ENCODE data around the gene CBX1.

Gene CBX1

GRCh38 chr17:48055531-48056245, 45.6 kb downstream of the CBX1 start:
- H3K9me3 ChIP-seq (ENCODE audit: insufficient read depth, low read depth, low read length): no peaks in the 10 kb centered on the region
- peak overlapping the region; percentile 82 for H3K4me3 ChIP-seq (ENCODE audit: low read length)
- peak overlapping the region; percentile 97 for H3K9ac ChIP-seq (ENCODE audit: low read depth, low read length)
- no peaks in the 10 kb centered on the region for H3K27me3 ChIP-seq (ENCODE audit: insufficient read depth, low read length)
- H3K36me3 ChIP-seq (ENCODE audit: insufficient read depth, low read depth, low read length): peaks cover 70% of the 10 kb centered on the region
- peaks cover 51% of the 10 kb centered on the region for H3K4me1 ChIP-seq (ENCODE audit: insufficient read depth, low read length)
- peak overlapping the region; percentile 95 for H3K27ac ChIP-seq (ENCODE audit: low read length)

- Histone ChIP-seq H3K4me3 (ENCODE audit: low read length) (peak overlapping the region; percentile 82), H3K27ac (ENCODE audit: low read length) (peak overlapping the region; percentile 62), H3K9me3 (ENCODE audit: insufficient read depth, low read depth, low read length) (no peaks in the 10 kb centered on the region), H3K27me3 (ENCODE audit: insufficient read depth, low read length) (no peaks in the 10 kb centered on the region), H3K4me1 (ENCODE audit: insufficient read depth, low read length) (peaks cover 59% of the 10 kb centered on the region), H3K36me3 (ENCODE audit: insufficient read depth, low read depth, low read length) (peaks cover 64% of the 10 kb centered on the region), H3K9ac (ENCODE audit: low read depth, low read length) (peak overlapping the region; percentile 97; the same call in 1 of the 2 replicates)
Observed at GRCh38 chr17:48054238-48055185, 46.8 kb downstream of the CBX1 start.

GRCh38 chr17:48053758-48054237, 47.5 kb downstream of the CBX1 start:
- Histone ChIP-seq H3K36me3 (ENCODE audit: insufficient read depth, low read depth, low read length) (peaks cover 57% of the 10 kb centered on the region), H3K9me3 (ENCODE audit: insufficient read depth, low read depth, low read length) (no peaks in the 10 kb centered on the region), H3K4me3 (ENCODE audit: low read length) (peak overlapping the region; percentile 55; the same call in 1 of the 2 replicates), H3K4me1 (ENCODE audit: insufficient read depth, low read length) (peaks cover 59% of the 10 kb centered on the region), H3K9ac (ENCODE audit: low read depth, low read length) (peak overlapping the region; percentile 62; the same call in 1 of the 2 replicates), H3K27me3 (ENCODE audit: insufficient read depth, low read length) (no peaks in the 10 kb centered on the region), H3K27ac (ENCODE audit: low read length) (peak overlapping the region; percentile 38)

- H3K36me3 ChIP-seq (ENCODE audit: insufficient read depth, low read depth, low read length): peaks cover 50% of the 10 kb centered on the region
- peaks cover 59% of the 10 kb centered on the region for H3K4me1 ChIP-seq (ENCODE audit: insufficient read depth, low read length)
- H3K27ac ChIP-seq (ENCODE audit: low read length): peak overlapping the region; percentile 38
- peak overlapping the region; percentile 55; the same call in 1 of the 2 replicates for H3K4me3 ChIP-seq (ENCODE audit: low read length)
- peak overlapping the region; percentile 62; the same call in 1 of the 2 replicates for H3K9ac ChIP-seq (ENCODE audit: low read depth, low read length)
- no peaks in the 10 kb centered on the region for H3K27me3 ChIP-seq (ENCODE audit: insufficient read depth, low read length)
- H3K9me3 ChIP-seq (ENCODE audit: insufficient read depth, low read depth, low read length): no peaks in the 10 kb centered on the region
Observed at GRCh38 chr17:48052956-48053757, 48.1 kb downstream of the CBX1 start.

GRCh38 chr17:48051706-48052486, 49.4 kb downstream of the CBX1 start:
- Histone ChIP-seq H3K9me3 (ENCODE audit: insufficient read depth, low read depth, low read length) (no peaks in the 10 kb centered on the region), H3K4me1 (ENCODE audit: insufficient read depth, low read length) (peaks cover 57% of the 10 kb centered on the region), H3K9ac (ENCODE audit: low read depth, low read length) (peak overlapping the region; percentile 23; the same call in 1 of the 2 replicates), H3K27ac (ENCODE audit: low read length) (no peak overlapping the region), H3K36me3 (ENCODE audit: insufficient read depth, low read depth, low read length) (peaks cover 38% of the 10 kb centered on the region), H3K27me3 (ENCODE audit: insufficient read depth, low read length) (no peaks in the 10 kb centered on the region), H3K4me3 (ENCODE audit: low read length) (peak overlapping the region; percentile 55; the same call in 1 of the 2 replicates)

- Histone ChIP-seq H3K27me3 (ENCODE audit: insufficient read depth, low read length) (no peaks in the 10 kb centered on the region), H3K4me1 (ENCODE audit: insufficient read depth, low read length) (peaks cover 56% of the 10 kb centered on the region), H3K27ac (ENCODE audit: low read length) (no peak overlapping the region), H3K4me3 (ENCODE audit: low read length) (peak overlapping the region; percentile 55; the same call in 1 of the 2 replicates), H3K9me3 (ENCODE audit: insufficient read depth, low read depth, low read length) (no peaks in the 10 kb centered on the region), H3K9ac (ENCODE audit: low read depth, low read length) (no peak overlapping the region), H3K36me3 (ENCODE audit: insufficient read depth, low read depth, low read length) (peaks cover 31% of the 10 kb centered on the region)
Observed at GRCh38 chr17:48051283-48051682, 50.0 kb downstream of the CBX1 start.

GRCh38 chr17:48048384-48049126, 52.7 kb downstream of the CBX1 start:
- Histone ChIP-seq H3K27me3 (ENCODE audit: insufficient read depth, low read length) (no peaks in the 10 kb centered on the region), H3K36me3 (ENCODE audit: insufficient read depth, low read depth, low read length) (peaks cover 30% of the 10 kb centered on the region), H3K4me1 (ENCODE audit: insufficient read depth, low read length) (peaks cover 42% of the 10 kb centered on the region), H3K9ac (ENCODE audit: low read depth, low read length) (peak overlapping the region; percentile 95; the same call in 1 of the 2 replicates), H3K27ac (ENCODE audit: low read length) (peak overlapping the region; percentile 52), H3K9me3 (ENCODE audit: insufficient read depth, low read depth, low read length) (no peaks in the 10 kb centered on the region), H3K4me3 (ENCODE audit: low read length) (peak overlapping the region; percentile 99)

- Histone ChIP-seq H3K4me1 (ENCODE audit: insufficient read depth, low read length) (peaks cover 35% of the 10 kb centered on the region), H3K27ac (ENCODE audit: low read length) (peak within 1 kb of the TSS; percentile 59), H3K36me3 (ENCODE audit: insufficient read depth, low read depth, low read length) (peaks cover 26% of the 10 kb centered on the region), H3K9me3 (ENCODE audit: insufficient read depth, low read depth, low read length) (no peaks in the 10 kb centered on the region), H3K9ac (ENCODE audit: low read depth, low read length) (peak within 1 kb of the TSS; percentile 95), H3K4me3 (ENCODE audit: low read length) (peak within 1 kb of the TSS; percentile 99), H3K27me3 (ENCODE audit: insufficient read depth, low read length) (no peaks in the 10 kb centered on the region)
Observed at GRCh38 chr17:48047741-48048383, 53.4 kb downstream of the CBX1 start, which contains the start of gene NFE2L1. Gene NFE2L1 (plus strand): TSS chr17:48048359. CDS start chr17:48051119, 2,760 bp downstream.

- Histone ChIP-seq H3K36me3 (ENCODE audit: insufficient read depth, low read depth, low read length) (peaks cover 20% of the 10 kb centered on the region), H3K9me3 (ENCODE audit: insufficient read depth, low read depth, low read length) (no peaks in the 10 kb centered on the region), H3K4me3 (ENCODE audit: low read length) (peak overlapping the region; percentile 86), H3K4me1 (ENCODE audit: insufficient read depth, low read length) (peaks cover 29% of the 10 kb centered on the region), H3K27ac (ENCODE audit: low read length) (peak overlapping the region; percentile 59), H3K9ac (ENCODE audit: low read depth, low read length) (peak overlapping the region; percentile 91), H3K27me3 (ENCODE audit: insufficient read depth, low read length) (no peaks in the 10 kb centered on the region)
Observed at GRCh38 chr17:48047113-48047740, 54.1 kb downstream of the CBX1 start.

Measured in iPS-20b (cell line).